ENCODE results near the gene VOPP1. TPM values are rescaled to one million over a fixed set of nuclear protein-coding genes. Genes with fewer than 3 reads are reported as not detected.

Gene VOPP1
- total RNA-seq, 2 experiments from 2014 or later: 49.6 to 53.1 TPM

DNA sequence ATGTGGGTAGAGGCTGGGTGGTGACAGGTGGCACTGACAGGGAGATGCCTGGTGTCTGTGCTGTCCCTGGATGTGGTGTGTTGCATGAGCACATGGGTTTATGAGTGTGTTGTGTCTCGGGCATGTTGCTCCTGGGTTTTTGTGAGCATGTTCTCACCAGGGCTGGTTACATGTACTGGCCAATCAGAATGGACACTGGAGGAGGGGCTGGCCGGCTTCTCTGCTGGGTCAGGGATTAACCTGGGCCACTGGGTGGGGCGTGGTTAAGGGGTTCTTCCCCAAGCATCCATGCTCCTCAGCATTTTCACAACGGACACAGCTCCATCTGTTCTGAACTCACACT is 20.8 kb upstream of the VOPP1 start:
- H3K36me3 ChIP-seq (ENCODE audit: insufficient read depth, low read length): no peaks in the 10 kb centered on the region
- H3K27me3 Mint-ChIP-seq: peaks cover 3% of the 10 kb centered on the region
- TF ChIP-seq CTCF (IDR thresholded peaks at IDR 0.05): no peak
- H3K4me3 Mint-ChIP-seq: no peak overlapping the region
- no peak for ATAC-seq (ENCODE audit: poor library complexity)
- peaks cover 25% of the 10 kb centered on the region for H3K4me1 ChIP-seq (ENCODE audit: insufficient read depth, low read length)
- DNase-seq: peak in 1 of 14 experiments; percentile 8
- POLR2A ChIA-PET: no interaction called here
- H3K9me3 Mint-ChIP-seq: no peaks in the 10 kb centered on the region
- H3K27me3 ChIP-seq (ENCODE audit: control insufficient read depth in 1 of 2, insufficient read depth in 2 of 2, low read length in 2 of 2): no peaks in the 10 kb centered on the region
- H3K36me3 Mint-ChIP-seq (ENCODE audit: low read depth): no peaks in the 10 kb centered on the region
- H3K4me1 Mint-ChIP-seq (ENCODE audit: low read depth): peaks cover 16% of the 10 kb centered on the region
- H3K27ac ChIP-seq (ENCODE audit: low read depth in 1 of 2, low read length in 2 of 2): no peak overlapping the region
- CTCF ChIA-PET: interaction anchor here (0.6 to 1.1 kb wide), 8 partner anchors 9 to 227 kb away, joined by 3 to 7 read pairs (median 4); partner anchors contain the start of gene LANCL2
- no peak overlapping the region for H3K4me3 ChIP-seq (ENCODE audit: low read length)
- no peak overlapping the region for H3K27ac Mint-ChIP-seq
- intact Hi-C loops (cut with DNase I, micrococcal nuclease): loop anchor here in 1 of 2 experiments (5.0 kb wide), 1 partner anchor 61 kb away; no protein-coding TSS in a partner anchor
- H3K9me3 ChIP-seq (ENCODE audit: control insufficient read depth in 1 of 2, insufficient read depth in 1 of 2, low read length in 2 of 2): no peaks in the 10 kb centered on the region

DNA sequence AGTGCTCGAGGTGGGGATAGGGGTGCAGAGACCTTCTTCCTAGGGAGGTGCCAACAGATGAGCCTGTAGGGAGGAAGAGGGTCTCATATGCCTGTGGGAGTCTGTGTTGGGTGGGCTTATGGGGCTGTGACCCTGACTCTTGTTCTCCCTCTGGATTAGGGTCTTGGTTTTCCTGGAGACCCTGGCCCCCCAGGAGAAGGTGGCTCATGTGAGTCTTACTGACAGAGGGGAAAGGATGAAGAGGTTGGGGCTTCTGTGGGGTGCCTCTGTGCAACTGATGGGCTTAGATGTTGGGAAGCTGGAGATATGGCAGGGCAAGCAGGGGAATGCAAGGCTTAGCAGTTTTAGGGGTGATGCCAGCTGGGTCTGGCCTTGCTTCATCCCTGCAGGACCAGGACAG is 20.2 kb upstream of the VOPP1 start:
- no peak overlapping the region for H3K4me3 ChIP-seq (ENCODE audit: low read length)
- intact Hi-C loops (cut with DNase I, micrococcal nuclease): loop anchor here in 1 of 2 experiments (5.0 kb wide), 1 partner anchor 60 kb away; no protein-coding TSS in a partner anchor
- H3K27me3 Mint-ChIP-seq: no peaks in the 10 kb centered on the region
- peaks cover 0 to 2% of the 10 kb centered on the region in 2 experiments for H3K27me3 ChIP-seq (ENCODE audit: control insufficient read depth in 1 of 2, insufficient read depth in 2 of 2, low read length in 2 of 2)
- POLR2A ChIA-PET: no interaction called here
- peaks cover 24% of the 10 kb centered on the region for H3K4me1 ChIP-seq (ENCODE audit: insufficient read depth, low read length)
- H3K9me3 ChIP-seq (ENCODE audit: control insufficient read depth in 1 of 2, insufficient read depth in 1 of 2, low read length in 2 of 2): no peaks in the 10 kb centered on the region
- no peak overlapping the region for H3K27ac ChIP-seq (ENCODE audit: low read depth in 1 of 2, low read length in 2 of 2)
- no peaks in the 10 kb centered on the region for H3K36me3 ChIP-seq (ENCODE audit: insufficient read depth, low read length)
- ATAC-seq (ENCODE audit: poor library complexity) (no peak), DNase-seq (no peak)
- H3K4me1 Mint-ChIP-seq (ENCODE audit: low read depth): peaks cover 10% of the 10 kb centered on the region
- no peak overlapping the region for H3K4me3 Mint-ChIP-seq
- no peak overlapping the region for H3K27ac Mint-ChIP-seq
- no peak for TF ChIP-seq CTCF (IDR thresholded peaks at IDR 0.05)
- CTCF ChIA-PET: no interaction called here
- no peaks in the 10 kb centered on the region for H3K36me3 Mint-ChIP-seq (ENCODE audit: low read depth)
- H3K9me3 Mint-ChIP-seq: no peaks in the 10 kb centered on the region

GRCh38 chr7:55591282-55591931 is 19.1 kb upstream of the VOPP1 start:
- no peak overlapping the region for H3K4me3 Mint-ChIP-seq
- H3K4me3 ChIP-seq (ENCODE audit: low read length): no peak overlapping the region
- H3K27ac ChIP-seq (ENCODE audit: low read depth in 1 of 2, low read length in 2 of 2): no peak overlapping the region
- H3K9me3 ChIP-seq (ENCODE audit: control insufficient read depth in 1 of 2, insufficient read depth in 1 of 2, low read length in 2 of 2): no peaks in the 10 kb centered on the region
- H3K4me1 Mint-ChIP-seq (ENCODE audit: low read depth): peaks cover under 1% of the 10 kb centered on the region
- intact Hi-C loops (cut with DNase I, micrococcal nuclease): loop anchor here in 1 of 2 experiments (5.0 kb wide), 1 partner anchor 59 kb away; no protein-coding TSS in a partner anchor
- no peak for TF ChIP-seq CTCF (IDR thresholded peaks at IDR 0.05)
- H3K27me3 Mint-ChIP-seq: no peaks in the 10 kb centered on the region
- ChIA-PET CTCF (no interaction called here), POLR2A (no interaction called here)
- H3K4me1 ChIP-seq (ENCODE audit: insufficient read depth, low read length): peaks cover 19% of the 10 kb centered on the region
- peaks cover 0 to 2% of the 10 kb centered on the region in 2 experiments for H3K27me3 ChIP-seq (ENCODE audit: control insufficient read depth in 1 of 2, insufficient read depth in 2 of 2, low read length in 2 of 2)
- DNase-seq (peak in 1 of 14 experiments; percentile 8), ATAC-seq (ENCODE audit: poor library complexity) (no peak)
- H3K36me3 ChIP-seq (ENCODE audit: insufficient read depth, low read length): no peaks in the 10 kb centered on the region
- H3K36me3 Mint-ChIP-seq (ENCODE audit: low read depth): no peaks in the 10 kb centered on the region
- no peaks in the 10 kb centered on the region for H3K9me3 Mint-ChIP-seq
- no peak overlapping the region for H3K27ac Mint-ChIP-seq

Data from CD4-positive, alpha-beta T cell (primary cell).